H1 (cell line): ENCODE measurements around the gene VSIR. TPM values are rescaled to one million over a fixed set of nuclear protein-coding genes. Genes with fewer than 3 reads are reported as not detected.

Experiments used
- CTCF ChIA-PET: fragments of 300-600 bp; sonication (Branson Sonifier 250); formaldehyde crosslinking; loops from one replicate; lab custom pipeline; 2021; ENCODE audit not compliant: partially characterized antibody; lab: Charles Lee
- POLR2A ChIA-PET: fragments of 300-600 bp; sonication (Branson Sonifier 250); formaldehyde crosslinking; loops from one replicate; lab custom pipeline; 2021; ENCODE audit warnings: inconsistent platforms; ENCODE audit not compliant: partially characterized antibody; lab: Charles Lee
- DNase-seq, 2 experiments: peaks; one replicate each; pipeline versions ENCODE4 v3.0.0 to v3.0.0-alpha.2; 2010 to 2022; ENCODE audit warnings: low spot score in 2 of 2, low read depth in 1 of 2, mixed read lengths in 1 of 2
- FAIRE-seq: peaks from 2 replicates; lab custom pipeline; 2011; peaks lifted over from hg19 to GRCh38; lab: Jason Lieb, UNC
- H2AFZ ChIP-seq: 2 replicates; pipeline ENCODE4 v1.8.1; 2012; ENCODE audit warnings: low read length, inconsistent platforms
- H2AK5ac ChIP-seq: 2 replicates; pipeline ENCODE4 v1.6.1; 2013; ENCODE audit warnings: low read depth, low read length
- H2BK120ac ChIP-seq: replicated peaks from 2 replicates; pipeline ENCODE3; 2013; ENCODE audit warnings: low read depth, low read length, inconsistent platforms
- H2BK12ac ChIP-seq: 2 replicates; pipeline ENCODE4 v1.6.1; 2013; ENCODE audit warnings: low read depth, low read length
- H2BK15ac ChIP-seq: 2 replicates; pipeline ENCODE4 v1.6.1; 2013; ENCODE audit warnings: low read length
- H2BK20ac ChIP-seq: 2 replicates; pipeline ENCODE4 v1.6.1; 2013; ENCODE audit warnings: low read length
- H2BK5ac ChIP-seq: 2 replicates; pipeline ENCODE4 v1.6.1; 2013; ENCODE audit warnings: low read depth, low read length
- H3K14ac ChIP-seq: 2 replicates; pipeline ENCODE4 v1.6.1; 2013; ENCODE audit warnings: inconsistent platforms; ENCODE audit not compliant: insufficient read length
- H3K18ac ChIP-seq: 2 replicates; pipeline ENCODE4 v1.6.1; 2013; ENCODE audit warnings: low read length; ENCODE audit errors: extremely low read depth
- H3K23ac ChIP-seq: 2 replicates; pipeline ENCODE4 v1.6.1; 2013; ENCODE audit warnings: inconsistent platforms; ENCODE audit not compliant: insufficient read length
- H3K23me2 ChIP-seq: 2 replicates; pipeline ENCODE4 v1.6.1; 2013; ENCODE audit warnings: low read depth, low read length
- H3K27ac ChIP-seq: 2 replicates; pipeline ENCODE4 v1.6.1; 2011; ENCODE audit warnings: low read depth, low read length, inconsistent platforms
- H3K27me3 ChIP-seq, 4 experiments: replicated peaks in 1 of 4; 1 replicate in 1 of 4; 2 replicates in 3 of 4; pipeline versions ENCODE4 v1.6.1 to v1.8.1; 2011 to 2013; ENCODE audit warnings: low read length in 3 of 4, mild to moderate bottlenecking in 3 of 4, inconsistent platforms in 2 of 4, mixed read lengths in 2 of 4, moderate library complexity in 1 of 4; ENCODE audit not compliant: control insufficient read depth in 3 of 4, insufficient read depth in 3 of 4; ENCODE audit errors: extremely low read depth in 1 of 4
- H3K36me3 ChIP-seq, 4 experiments: 2 replicates each; pipeline versions ENCODE4 v1.6.1 to v1.8.1; 2011 to 2013; ENCODE audit warnings: mild to moderate bottlenecking in 4 of 4, low read length in 3 of 4, moderate library complexity in 2 of 4, control low read depth in 1 of 4, inconsistent platforms in 1 of 4; ENCODE audit not compliant: insufficient read depth in 4 of 4, control insufficient read depth in 2 of 4
- H3K4ac ChIP-seq: replicated peaks from 2 replicates; pipeline ENCODE3; 2013; ENCODE audit warnings: low read length, low read depth, mixed read lengths, inconsistent platforms; ENCODE audit not compliant: insufficient read length
- H3K4me1 ChIP-seq, 4 experiments: replicated peaks in 1 of 4; 1 replicate in 1 of 4; 2 replicates in 3 of 4; pipeline versions ENCODE4 v1.6.1 to v1.8.1; 2011 to 2013; ENCODE audit warnings: low read length in 3 of 4, inconsistent platforms in 2 of 4, mixed read lengths in 1 of 4; ENCODE audit not compliant: insufficient read depth in 4 of 4, control insufficient read depth in 3 of 4
- H3K4me2 ChIP-seq, 2 experiments: 2 replicates each; pipeline versions ENCODE4 v1.6.1 to v1.8.1; 2011 to 2013; ENCODE audit warnings: low read depth in 2 of 2, low read length in 2 of 2, control low read depth in 1 of 2, inconsistent platforms in 1 of 2, mild to moderate bottlenecking in 1 of 2; ENCODE audit not compliant: insufficient read depth in 1 of 2
- H3K4me3 ChIP-seq, 4 experiments: fragments of 200-600, 300-600 bp in 1 of 4; sonication (generic), shearing (Covaris generic), sonication (Bioruptor Twin) in 1 of 4; 2 replicates each; pipeline versions ENCODE4 v1.5.1 to v1.8.1; 2011 to 2016; ENCODE audit warnings: low read length in 4 of 4, low read depth in 3 of 4, control low read depth in 2 of 4, inconsistent platforms in 2 of 4, mild to moderate bottlenecking in 2 of 4, mixed read lengths in 1 of 4, moderate library complexity in 1 of 4; ENCODE audit not compliant: insufficient read depth in 2 of 4; ENCODE audit errors: extremely low read depth in 1 of 4
- H3K56ac ChIP-seq: replicated peaks from 2 replicates; pipeline ENCODE3; 2013; ENCODE audit warnings: low read depth, mild to moderate bottlenecking, mixed read lengths, low read length, inconsistent platforms; ENCODE audit not compliant: insufficient read length
- H3K79me1 ChIP-seq: 2 replicates; pipeline ENCODE4 v1.6.1; 2013; ENCODE audit warnings: low read depth, low read length, control low read depth
- H3K79me2 ChIP-seq, 2 experiments: 2 replicates each; pipeline versions ENCODE4 v1.6.1 to v1.8.1; 2012 to 2013; ENCODE audit warnings: low read length in 2 of 2, mild to moderate bottlenecking in 2 of 2, inconsistent platforms in 1 of 2; ENCODE audit not compliant: insufficient read depth in 2 of 2, control insufficient read depth in 1 of 2
- H3K9ac ChIP-seq, 4 experiments: replicated peaks in 1 of 4; 1 replicate in 1 of 4; 2 replicates in 3 of 4; pipeline versions ENCODE4 v1.6.1 to v1.8.1; 2011 to 2013; ENCODE audit warnings: low read depth in 3 of 4, low read length in 3 of 4, control low read depth in 2 of 4, mild to moderate bottlenecking in 2 of 4, moderate library complexity in 2 of 4, inconsistent platforms in 1 of 4; ENCODE audit errors: extremely low read depth in 1 of 4
- H3K9me3 ChIP-seq, 2 experiments: 2 replicates each; pipeline versions ENCODE4 v1.6.1 to v1.8.1; 2012 to 2013; ENCODE audit warnings: mild to moderate bottlenecking in 2 of 2, moderate library complexity in 2 of 2, control low read depth in 1 of 2, inconsistent platforms in 1 of 2, low read depth in 1 of 2, low read length in 1 of 2, mixed read lengths in 1 of 2; ENCODE audit not compliant: insufficient read depth in 2 of 2
- H4K20me1 ChIP-seq, 2 experiments: replicated peaks in 1 of 2; 2 replicates each; pipeline versions ENCODE3 to v1.8.1; 2011 to 2013; ENCODE audit warnings: inconsistent platforms in 2 of 2, low read length in 2 of 2, mild to moderate bottlenecking in 1 of 2; ENCODE audit not compliant: insufficient read depth in 2 of 2, control insufficient read depth in 1 of 2
- H4K5ac ChIP-seq: 2 replicates; pipeline ENCODE4 v1.6.1; 2013; ENCODE audit warnings: low read length, low read depth, mixed read lengths, inconsistent platforms; ENCODE audit not compliant: insufficient read length
- H4K8ac ChIP-seq: 2 replicates; pipeline ENCODE4 v1.8.0; 2013; ENCODE audit warnings: mild to moderate bottlenecking, moderate library complexity, low read length, inconsistent platforms; ENCODE audit not compliant: insufficient read depth; ENCODE audit errors: extremely low read depth
- H4K91ac ChIP-seq: replicated peaks from 2 replicates; pipeline ENCODE3; 2013; ENCODE audit warnings: low read length, mixed read lengths, inconsistent platforms; ENCODE audit not compliant: insufficient read length
- CTBP2 ChIP-seq: IDR thresholded peaks from 2 replicates; pipeline ENCODE4 v1.7.0; 2011; ENCODE audit warnings: borderline replicate concordance, mild to moderate bottlenecking, moderate library complexity, mixed read lengths, low read length; ENCODE audit not compliant: insufficient read depth, insufficient read length
- E2F6 ChIP-seq: IDR thresholded peaks from 2 replicates; pipeline ENCODE4 v1.6.1; 2012; ENCODE audit warnings: inconsistent platforms
- PHF8 ChIP-seq: fragments of 200-600 bp; sonication (generic); conservative IDR thresholded peaks from 2 replicates; pipeline ENCODE4 v1.7.1; 2012; ENCODE audit warnings: low read depth, mild to moderate bottlenecking, inconsistent platforms, low read length, moderate library complexity
- SP4 ChIP-seq: IDR thresholded peaks from 2 replicates; pipeline ENCODE4 v1.6.1; 2012; ENCODE audit warnings: low read length, inconsistent platforms
- TCF12 ChIP-seq: IDR thresholded peaks from 2 replicates; pipeline ENCODE4 v1.6.1; 2011; ENCODE audit warnings: low read depth, mild to moderate bottlenecking, low read length
- YY1 ChIP-seq: IDR thresholded peaks from 2 replicates; pipeline ENCODE4 v1.6.1; 2011; ENCODE audit warnings: low read depth, mild to moderate bottlenecking, low read length
- WGBS, 2 experiments: shearing (Covaris generic) in 1 of 2; methylation state at CpG; one replicate each; pipeline versions ENCODE4 v1.1.6 to v1.1.7; 2013 to 2015; ENCODE audit warnings: low lambda C conversion rate in 2 of 2, mixed read lengths in 2 of 2, inconsistent platforms in 1 of 2, low coverage in 1 of 2, missing lambda C conversion rate in 1 of 2; ENCODE audit not compliant: insufficient replicate concordance in 2 of 2, insufficient coverage in 1 of 2, insufficient read length in 1 of 2; ENCODE audit errors: extremely low coverage in 1 of 2, missing lambda C conversion rate in 1 of 2; 5-methylcytosine and 5-hydroxymethylcytosine counted together
- polyA plus RNA-seq, 7 experiments: library from polyadenylated mRNA; depleted of rRNA in 3 of 7; stranded (reverse) in 5 of 7; unstranded in 2 of 7; fragments of >200 nt in 5 of 7; fragments of 200-250 nt in 2 of 7; gene quantifications; 1 replicate in 5 of 7; 2 replicates in 1 of 7; 4 replicates in 1 of 7; pipeline versions ENCODE4 v1.2.1 to v1.2.3, GENCODE V29; 2011 to 2013; ENCODE audit warnings: missing spikeins in 2 of 7, mixed read lengths in 2 of 7
- total RNA-seq: library from RNA; stranded (reverse); fragmentation: NEBNext Ultra II Directional; extraction: Animal tissue kit (Norgen Biotek cat#: 25700); gene quantifications from 2 replicates; pipeline ENCODE4 v1.2.1, GENCODE V29; 2021

Gene VSIR
- total and polyA plus RNA-seq, 2 of the 8 experiments (the other 6 are each of a cell fraction or from before 2014, with no cell fraction given) = 0.33 TPM; not detected in 1

- FAIRE-seq = no peak
Measured at GRCh38 chr10:71753960-71754505, 19.3 kb downstream of the VSIR start.

More at GRCh38 chr10:71753960-71754505, 19.3 kb downstream of the VSIR start:
- Histone ChIP-seq H2BK120ac (no peak overlapping the region), H3K36me3 (no peaks in the 10 kb centered on the region), H2BK12ac (no peak overlapping the region), H3K27ac (no peak overlapping the region), H3K79me1 (no peaks in the 10 kb centered on the region), H4K8ac (no peak overlapping the region), H3K4me3 (no peak overlapping the region), H3K4ac (no peak overlapping the region), H3K23ac (no peak overlapping the region), H3K9me3 (no peaks in the 10 kb centered on the region), H3K27me3 (no peaks in the 10 kb centered on the region; a peak in 2 of 7 replicates), H2AFZ (no peak overlapping the region), H2BK5ac (no peak overlapping the region), H4K91ac (no peak overlapping the region), H3K4me1 (peaks cover 0 to 7% (median 4%) of the 10 kb centered on the region in 4 experiments; a peak in 5 of 7 replicates), H2AK5ac (no peak overlapping the region), H4K20me1 (no peaks in the 10 kb centered on the region), H3K23me2 (no peaks in the 10 kb centered on the region), H3K79me2 (no peaks in the 10 kb centered on the region), H3K18ac (no peak overlapping the region), H3K4me2 (no peak overlapping the region), H4K5ac (no peak overlapping the region), H3K56ac (no peak overlapping the region), H2BK15ac (no peak overlapping the region), H3K9ac (no peak overlapping the region), H2BK20ac (no peak overlapping the region), H3K14ac (no peak overlapping the region)
- ChIA-PET CTCF (interaction anchor here (1.2 to 2.5 kb wide), 4 partner anchors 19 to 434 kb away, joined by 3 to 9 read pairs (median 4); partner anchors contain the start of genes C10orf105 and VSIR), POLR2A (no interaction called here)
- DNase-seq = no peak
- WGBS, 2 experiments = 79% methylated on average over 8 of the region's 8 CpGs; no CpG with 5 or more reads in 1 of the 2 experiments
- no peak for TF ChIP-seq TCF12
- TF ChIP-seq SP4 = no peak
- TF ChIP-seq YY1 = no peak
- TF ChIP-seq E2F6 = no peak
- TF ChIP-seq CTBP2 = no peak
- no peak for TF ChIP-seq PHF8
- TF ChIP-seq, all 59 proteins: peak for 0
